ENCODE data around the gene CLCN6.

Gene CLCN6

GRCh38 chr1:11831945-11832725 is 26.1 kb downstream of the CLCN6 start:
- no peak for DNase-seq

GRCh38 chr1:11833497-11833896 is 27.5 kb downstream of the CLCN6 start:
- DNase-seq, result no peak

- DNase-seq, result no peak
Observed at GRCh38 chr1:11833900-11834299, 27.9 kb downstream of the CLCN6 start.

- no peak for DNase-seq
Observed at GRCh38 chr1:11835441-11836225, 29.6 kb downstream of the CLCN6 start.

GRCh38 chr1:11836955-11837766 is 31.2 kb downstream of the CLCN6 start:
- DNase-seq, result no peak

GRCh38 chr1:11837767-11838348 is 31.9 kb downstream of the CLCN6 start:
- DNase-seq, result no peak

GRCh38 chr1:11838349-11839272 is 32.6 kb downstream of the CLCN6 start:
- peak; percentile 65 for DNase-seq

GRCh38 chr1:11839727-11840705 is 34.0 kb downstream of the CLCN6 start:
- no peak for DNase-seq

GRCh38 chr1:11841245-11842153 is 35.5 kb downstream of the CLCN6 start:
- DNase-seq, result peak; percentile 83

GRCh38 chr1:11842154-11843041 is 36.4 kb downstream of the CLCN6 start:
- DNase-seq, result no peak

GRCh38 chr1:11845641-11846335 is 39.8 kb downstream of the CLCN6 start:
- no peak for DNase-seq

GRCh38 chr1:11847667-11848372 is 41.8 kb downstream of the CLCN6 start, which contains the start of gene NPPA:
NPPA (minus strand) TSS chr1:11847783; CDS start chr1:11847684, 99 bp downstream.
- peak; percentile 97 for DNase-seq

- no peak for DNase-seq
Observed at GRCh38 chr1:11848373-11848700, 42.3 kb downstream of the CLCN6 start.

GRCh38 chr1:11850156-11850555 is 44.2 kb downstream of the CLCN6 start:
- DNase-seq, result no peak

- no peak for DNase-seq
Observed at GRCh38 chr1:11851180-11851579, 45.2 kb downstream of the CLCN6 start.

- DNase-seq, result no peak
Observed at GRCh38 chr1:11854519-11854918, 48.5 kb downstream of the CLCN6 start.

GRCh38 chr1:11855430-11855829 is 49.4 kb downstream of the CLCN6 start:
- DNase-seq, result no peak
